C4-2B (cell line): Measurements from ENCODE around the gene MAGEA4.

Experiments used
- ZFX ChIP-seq: fragments of 450-650 bp; IDR thresholded peaks from 2 replicates; pipeline ENCODE4 v1.6.1; 2017
- TF ChIP-seq, protein P1 (sequence below): fragments of 450-650 bp; conservative IDR thresholded peaks from 2 replicates; pipeline ENCODE4 v1.5.1; 2017; ENCODE audit warnings: mild to moderate bottlenecking

DNA sequence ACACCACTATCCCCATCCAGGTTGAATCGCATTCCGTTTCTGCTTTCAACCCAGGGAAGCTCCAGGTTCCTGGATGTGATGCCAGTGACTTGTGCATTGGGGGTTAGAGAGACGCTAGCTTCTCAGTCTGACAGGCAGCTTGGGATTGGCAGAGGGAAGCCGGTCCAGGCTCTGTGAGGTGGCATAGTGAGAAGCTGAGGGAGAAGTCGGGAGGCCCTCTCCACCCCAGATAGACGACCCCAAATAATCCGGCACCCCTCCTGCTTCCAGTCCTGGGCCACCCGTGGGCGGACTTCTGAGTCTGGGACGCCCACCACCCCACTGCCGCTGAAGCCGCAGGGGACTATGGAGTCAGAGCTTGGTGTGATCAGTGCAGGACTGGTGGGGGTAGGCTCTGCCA is 7.4 kb downstream of the MAGEA4 start:
- TF ChIP-seq, protein P1, sequence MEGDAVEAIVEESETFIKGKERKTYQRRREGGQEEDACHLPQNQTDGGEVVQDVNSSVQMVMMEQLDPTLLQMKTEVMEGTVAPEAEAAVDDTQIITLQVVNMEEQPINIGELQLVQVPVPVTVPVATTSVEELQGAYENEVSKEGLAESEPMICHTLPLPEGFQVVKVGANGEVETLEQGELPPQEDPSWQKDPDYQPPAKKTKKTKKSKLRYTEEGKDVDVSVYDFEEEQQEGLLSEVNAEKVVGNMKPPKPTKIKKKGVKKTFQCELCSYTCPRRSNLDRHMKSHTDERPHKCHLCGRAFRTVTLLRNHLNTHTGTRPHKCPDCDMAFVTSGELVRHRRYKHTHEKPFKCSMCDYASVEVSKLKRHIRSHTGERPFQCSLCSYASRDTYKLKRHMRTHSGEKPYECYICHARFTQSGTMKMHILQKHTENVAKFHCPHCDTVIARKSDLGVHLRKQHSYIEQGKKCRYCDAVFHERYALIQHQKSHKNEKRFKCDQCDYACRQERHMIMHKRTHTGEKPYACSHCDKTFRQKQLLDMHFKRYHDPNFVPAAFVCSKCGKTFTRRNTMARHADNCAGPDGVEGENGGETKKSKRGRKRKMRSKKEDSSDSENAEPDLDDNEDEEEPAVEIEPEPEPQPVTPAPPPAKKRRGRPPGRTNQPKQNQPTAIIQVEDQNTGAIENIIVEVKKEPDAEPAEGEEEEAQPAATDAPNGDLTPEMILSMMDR = no peak
- TF ChIP-seq ZFX = no peak
